H9 (cell line): ENCODE measurements around the gene TMEM86B. TPM values are rescaled to one million over a fixed set of nuclear protein-coding genes. Genes with fewer than 3 reads are reported as not detected.

Experiments
- DNase-seq: peaks from one replicate; pipeline ENCODE4 v3.0.0-alpha.2; 2017
- H2AFZ ChIP-seq: one replicate; pipeline ENCODE4 v1.6.1; 2013; ENCODE audit warnings: mild to moderate bottlenecking, low read length, control low read depth, moderate library complexity
- H2AK5ac ChIP-seq: 2 replicates; pipeline ENCODE4 v1.6.1; 2013; ENCODE audit warnings: low read length, control low read depth, mixed read lengths; ENCODE audit not compliant: insufficient read length
- H2BK120ac ChIP-seq: one replicate; pipeline ENCODE4 v1.6.1; 2013; ENCODE audit warnings: low read depth, mild to moderate bottlenecking, low read length, control low read depth, inconsistent platforms; ENCODE audit not compliant: poor library complexity, severe bottlenecking
- H2BK12ac ChIP-seq: 2 replicates; pipeline ENCODE4 v1.6.1; 2013; ENCODE audit warnings: low read length, control low read depth, mixed read lengths, low read depth; ENCODE audit not compliant: insufficient read length
- H2BK15ac ChIP-seq: 2 replicates; pipeline ENCODE4 v1.6.1; 2013; ENCODE audit warnings: low read depth, low read length, control low read depth
- H2BK20ac ChIP-seq: one replicate; pipeline ENCODE4 v1.6.1; 2013; ENCODE audit warnings: low read depth, mild to moderate bottlenecking, low read length, control low read depth, inconsistent platforms; ENCODE audit not compliant: poor library complexity, severe bottlenecking
- H2BK5ac ChIP-seq: 2 replicates; pipeline ENCODE4 v1.6.1; 2013; ENCODE audit warnings: low read length, control low read depth, mixed read lengths; ENCODE audit not compliant: insufficient read length
- H3K14ac ChIP-seq: 2 replicates; pipeline ENCODE4 v1.6.1; 2013; ENCODE audit warnings: low read length, control low read depth; ENCODE audit not compliant: insufficient read depth
- H3K18ac ChIP-seq: 2 replicates; pipeline ENCODE4 v1.6.1; 2013; ENCODE audit warnings: low read depth, mild to moderate bottlenecking, mixed read lengths, low read length, control low read depth; ENCODE audit not compliant: insufficient read length
- H3K23ac ChIP-seq: 2 replicates; pipeline ENCODE4 v1.6.1; 2013; ENCODE audit warnings: low read length, control low read depth, mixed read lengths, low read depth; ENCODE audit not compliant: insufficient read length
- H3K23me2 ChIP-seq: 2 replicates; pipeline ENCODE4 v1.6.1; 2013; ENCODE audit warnings: low read depth, mild to moderate bottlenecking, mixed read lengths, low read length, control low read depth; ENCODE audit not compliant: insufficient read length, poor library complexity, severe bottlenecking
- H3K27ac ChIP-seq: 2 replicates; pipeline ENCODE4 v1.5.1; 2013; ENCODE audit warnings: low read length, control low read depth, mixed read lengths, low read depth; ENCODE audit not compliant: insufficient read length
- H3K27me3 ChIP-seq: 2 replicates; pipeline ENCODE4 v1.6.1; 2013; ENCODE audit warnings: low read length, control low read depth, inconsistent platforms; ENCODE audit not compliant: insufficient read depth
- H3K4ac ChIP-seq: 2 replicates; pipeline ENCODE4 v1.6.1; 2013; ENCODE audit warnings: low read depth, mild to moderate bottlenecking, control low read depth, inconsistent platforms, low read length, moderate library complexity
- H3K4me1 ChIP-seq: 2 replicates; pipeline ENCODE4 v1.6.1; 2013; ENCODE audit warnings: low read length, control low read depth, inconsistent platforms; ENCODE audit not compliant: insufficient read depth
- H3K4me2 ChIP-seq: 2 replicates; pipeline ENCODE4 v1.6.1; 2013; ENCODE audit warnings: low read length, control low read depth, mixed read lengths; ENCODE audit not compliant: insufficient read length, insufficient read depth
- H3K56ac ChIP-seq: 2 replicates; pipeline ENCODE4 v1.6.1; 2013; ENCODE audit warnings: low read depth, mild to moderate bottlenecking, mixed read lengths, low read length, control low read depth; ENCODE audit not compliant: insufficient read length
- H3K79me1 ChIP-seq: 2 replicates; pipeline ENCODE4 v1.6.1; 2013; ENCODE audit warnings: low read depth, mild to moderate bottlenecking, moderate library complexity, low read length, control low read depth, inconsistent platforms; ENCODE audit not compliant: insufficient read depth, poor library complexity, severe bottlenecking
- H3K79me2 ChIP-seq: 2 replicates; pipeline ENCODE4 v1.6.1; 2013; ENCODE audit warnings: low read length, control low read depth, inconsistent platforms; ENCODE audit not compliant: insufficient read depth
- H3K9ac ChIP-seq: 2 replicates; pipeline ENCODE4 v1.6.1; 2013; ENCODE audit warnings: low read length, control low read depth, mixed read lengths; ENCODE audit not compliant: insufficient read length; ENCODE audit errors: extremely low read depth
- H3K9me3 ChIP-seq: one replicate; pipeline ENCODE4 v1.6.1; 2013; ENCODE audit warnings: low read depth, low read length, inconsistent platforms; ENCODE audit not compliant: control insufficient read depth
- H3T11ph ChIP-seq: one replicate; pipeline ENCODE4 v1.6.1; 2013; ENCODE audit warnings: mild to moderate bottlenecking, low read length, control low read depth, inconsistent platforms
- H4K20me1 ChIP-seq: one replicate; pipeline ENCODE4 v1.6.1; 2013; ENCODE audit not compliant: control insufficient read depth, insufficient read length, insufficient read depth
- H4K5ac ChIP-seq: 2 replicates; pipeline ENCODE4 v1.6.1; 2013; ENCODE audit warnings: low read depth, mild to moderate bottlenecking, mixed read lengths, low read length, control low read depth; ENCODE audit not compliant: insufficient read length
- H4K8ac ChIP-seq: replicated peaks from 2 replicates; pipeline ENCODE4 v1.6.1; 2013; ENCODE audit warnings: low read length, control low read depth, mixed read lengths, low read depth; ENCODE audit not compliant: insufficient read length
- H4K91ac ChIP-seq: 2 replicates; pipeline ENCODE4 v1.6.1; 2013; ENCODE audit warnings: low read depth, mild to moderate bottlenecking, moderate library complexity, mixed read lengths, low read length, control low read depth; ENCODE audit not compliant: insufficient read length
- H3K27ac Mint-ChIP-seq, 3 experiments: 2 replicates in 2 of 3; 3 replicates in 1 of 3; pipeline ENCODE4 v1.8.0; 2020 to 2021; ENCODE audit warnings: mixed read lengths in 3 of 3, mild to moderate bottlenecking in 1 of 3, moderate library complexity in 1 of 3
- H3K27me3 Mint-ChIP-seq: 2 replicates; pipeline ENCODE4 v1.8.0; 2021; ENCODE audit warnings: low read depth, mild to moderate bottlenecking, moderate library complexity, mixed read lengths
- H3K36me3 Mint-ChIP-seq, 3 experiments: 2 replicates in 2 of 3; 3 replicates in 1 of 3; pipeline ENCODE4 v1.8.0; 2020 to 2021; ENCODE audit warnings: low read depth in 3 of 3, mixed read lengths in 3 of 3; ENCODE audit not compliant: insufficient read depth in 1 of 3
- H3K4me1 Mint-ChIP-seq, 2 experiments: 2 replicates each; pipeline ENCODE4 v1.8.0; 2020; ENCODE audit warnings: mixed read lengths in 2 of 2
- H3K4me3 Mint-ChIP-seq, 2 experiments: 2 replicates in 1 of 2; 3 replicates in 1 of 2; pipeline ENCODE4 v1.8.0; 2020 to 2021; ENCODE audit warnings: mild to moderate bottlenecking in 2 of 2, mixed read lengths in 2 of 2, moderate library complexity in 1 of 2
- H3K9me3 Mint-ChIP-seq, 2 experiments: 2 replicates in 1 of 2; 3 replicates in 1 of 2; pipeline ENCODE4 v1.8.0; 2020; ENCODE audit warnings: mild to moderate bottlenecking in 2 of 2, mixed read lengths in 2 of 2, moderate library complexity in 1 of 2
- CTCF ChIP-seq: fragments of 200-600 bp; sonication (generic); conservative IDR thresholded peaks from 3 replicates; pipeline ENCODE4 v1.8.0; 2021; ENCODE audit warnings: antibody characterized with exemption, mild to moderate bottlenecking
- WGBS: extraction: QIAGEN DNeasy Blood & Tissue Kit; methylation state at CpG from one replicate; pipeline ENCODE4 v1.1.7; 2013; ENCODE audit warnings: missing lambda C conversion rate, low lambda C conversion rate, mixed read lengths; ENCODE audit not compliant: insufficient read length; ENCODE audit errors: extremely low coverage; 5-methylcytosine and 5-hydroxymethylcytosine counted together
- total RNA-seq: library from RNA; stranded (reverse); gene quantifications from 2 replicates; pipeline ENCODE4 v1.2.1, GENCODE V29; 2021

TMEM86B gene
- total RNA-seq, 1 experiment from 2014 or later, result 4.5 TPM

DNA sequence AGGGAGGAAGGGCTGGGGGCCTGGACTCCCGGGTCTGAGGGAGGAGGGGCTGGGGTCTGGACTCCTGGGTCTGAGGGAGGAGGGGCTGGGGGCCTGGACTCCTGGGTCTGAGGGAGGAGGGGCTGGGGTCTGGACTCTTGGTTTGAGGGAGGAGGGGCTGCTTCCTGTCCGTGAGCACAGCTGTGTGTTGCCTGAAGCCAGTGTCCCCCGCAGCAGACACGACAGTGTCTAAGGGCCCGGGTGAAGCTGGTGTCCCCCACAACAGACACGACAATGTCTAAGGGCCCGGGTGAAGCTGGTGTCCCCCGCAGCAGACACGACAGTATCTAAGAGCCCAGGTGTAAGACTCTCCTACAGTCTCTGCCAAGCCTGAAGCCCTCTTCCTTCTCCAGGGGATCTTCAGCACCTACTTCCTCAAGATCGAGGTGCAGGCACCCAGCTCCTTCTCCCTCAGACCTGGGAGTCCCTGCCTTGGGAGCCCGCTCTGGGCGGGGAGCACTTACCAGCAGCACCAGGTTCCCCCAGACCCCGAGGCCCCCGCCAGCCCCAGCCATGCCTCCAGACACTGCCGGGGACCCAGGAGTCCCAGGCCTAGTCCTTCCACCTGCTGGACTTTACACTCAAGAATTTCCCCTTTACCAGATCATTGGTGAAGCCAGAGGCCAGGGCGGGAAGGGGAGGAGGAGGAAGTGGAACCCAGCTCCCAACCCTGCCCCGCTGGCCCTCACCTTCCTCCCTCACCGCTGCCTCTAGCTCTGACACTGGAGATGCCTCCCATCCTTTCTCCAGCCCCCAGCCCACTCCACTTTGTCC is 19.5 kb downstream of the TMEM86B start, which contains the start of gene PTPRH:
Gene PTPRH, minus strand, starts transcription at position 622 of the 813 bp plus-strand sequence. Its CDS starts 68 bp downstream, at position 554.
- H2AK5ac ChIP-seq, result no peak within 1 kb of the TSS
- Mint-ChIP-seq H3K4me3 (no peak within 1 kb of the TSS; a peak in 2 of 5 replicates), H3K27ac (no peak within 1 kb of the TSS), H3K27me3 (peaks cover 42% of the 10 kb centered on the region), H3K4me1 (peaks cover 9 to 12% of the 10 kb centered on the region in 2 experiments), H3K9me3 (peaks cover 14 to 26% of the 10 kb centered on the region in 2 experiments), H3K36me3 (peaks cover 0 to 6% (median 6%) of the 10 kb centered on the region in 3 experiments; a peak in 4 of 7 replicates)
- no peak within 1 kb of the TSS for H4K5ac ChIP-seq
- no peak within 1 kb of the TSS for H4K91ac ChIP-seq
- H3K4ac ChIP-seq, result no peak within 1 kb of the TSS
- no peak within 1 kb of the TSS for H3K18ac ChIP-seq
- H3T11ph ChIP-seq, result no peak within 1 kb of the TSS
- no peaks in the 10 kb centered on the region for H3K79me2 ChIP-seq
- no peak within 1 kb of the TSS for H4K8ac ChIP-seq
- H4K20me1 ChIP-seq, result no peaks in the 10 kb centered on the region
- H2BK15ac ChIP-seq, result no peak within 1 kb of the TSS
- H3K23me2 ChIP-seq, result no peaks in the 10 kb centered on the region
- H3K79me1 ChIP-seq, result no peaks in the 10 kb centered on the region
- no peaks in the 10 kb centered on the region for H3K9me3 ChIP-seq
- no peak within 1 kb of the TSS for H3K56ac ChIP-seq
- H3K23ac ChIP-seq, result no peak within 1 kb of the TSS
- H3K4me1 ChIP-seq, result no peaks in the 10 kb centered on the region
- no peak within 1 kb of the TSS for H2BK5ac ChIP-seq
- H3K27me3 ChIP-seq, result no peaks in the 10 kb centered on the region
- H2AFZ ChIP-seq, result no peak within 1 kb of the TSS
- no peak within 1 kb of the TSS for H3K14ac ChIP-seq
- no peak within 1 kb of the TSS for H2BK12ac ChIP-seq
- no peak within 1 kb of the TSS for H3K9ac ChIP-seq
- H3K27ac ChIP-seq, result no peak within 1 kb of the TSS
- DNase-seq, result peak; percentile 26
- no peak within 1 kb of the TSS for H2BK120ac ChIP-seq
- no peak within 1 kb of the TSS for H3K4me2 ChIP-seq
- no CpG with 5 or more reads among the region's 18 CpGs for WGBS
- TF ChIP-seq CTCF, result no peak
- no peak within 1 kb of the TSS for H2BK20ac ChIP-seq
